Measurements from ENCODE around the gene LCN15. TPM values are rescaled to one million over a fixed set of nuclear protein-coding genes. Genes with fewer than 3 reads are reported as not detected.
"Not testable (repeated sequence)": the region's sequence is repeated elsewhere in the genome, so short reads cannot be mapped to it uniquely, and the experiment has no call there.

The LCN15 gene
- total RNA-seq, 1 donor, result not detected

DNA sequence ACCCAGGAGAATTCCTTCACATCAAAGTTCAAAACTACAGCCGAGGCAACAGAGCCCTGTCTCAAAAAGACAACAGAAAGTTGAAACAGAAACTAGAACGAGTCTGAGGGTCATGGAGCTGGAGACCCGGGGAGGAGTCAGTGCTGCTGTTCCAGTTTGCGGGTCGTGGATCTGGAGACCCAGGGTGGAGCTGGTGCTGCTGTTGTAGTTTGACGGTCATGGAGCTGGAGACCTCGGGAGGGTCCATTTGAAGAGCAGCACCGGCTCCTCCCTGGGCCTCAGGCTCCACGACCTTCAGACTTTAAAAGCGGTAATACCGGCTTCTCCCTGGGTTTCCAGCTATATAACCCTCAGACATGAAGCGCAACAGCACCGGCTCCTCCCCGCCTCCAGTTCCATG is 13.0 kb upstream of the LCN15 start:
- no peak for DNase-seq (ENCODE audit: low read depth in 2 of 3, low spot score in 2 of 3)

GRCh38 chr9:136776947-136777346 is 12.6 kb upstream of the LCN15 start:
- no peak for DNase-seq (ENCODE audit: low read depth in 2 of 3, low spot score in 2 of 3)

- no peak for DNase-seq (ENCODE audit: low read depth in 2 of 3, low spot score in 2 of 3)
These were observed 10.9 kb upstream of the LCN15 start for GRCh38 chr9:136775191-136775590.

GRCh38 chr9:136774416-136775045 is 10.2 kb upstream of the LCN15 start:
- no peak for DNase-seq (ENCODE audit: low read depth in 2 of 3, low spot score in 2 of 3)

DNA sequence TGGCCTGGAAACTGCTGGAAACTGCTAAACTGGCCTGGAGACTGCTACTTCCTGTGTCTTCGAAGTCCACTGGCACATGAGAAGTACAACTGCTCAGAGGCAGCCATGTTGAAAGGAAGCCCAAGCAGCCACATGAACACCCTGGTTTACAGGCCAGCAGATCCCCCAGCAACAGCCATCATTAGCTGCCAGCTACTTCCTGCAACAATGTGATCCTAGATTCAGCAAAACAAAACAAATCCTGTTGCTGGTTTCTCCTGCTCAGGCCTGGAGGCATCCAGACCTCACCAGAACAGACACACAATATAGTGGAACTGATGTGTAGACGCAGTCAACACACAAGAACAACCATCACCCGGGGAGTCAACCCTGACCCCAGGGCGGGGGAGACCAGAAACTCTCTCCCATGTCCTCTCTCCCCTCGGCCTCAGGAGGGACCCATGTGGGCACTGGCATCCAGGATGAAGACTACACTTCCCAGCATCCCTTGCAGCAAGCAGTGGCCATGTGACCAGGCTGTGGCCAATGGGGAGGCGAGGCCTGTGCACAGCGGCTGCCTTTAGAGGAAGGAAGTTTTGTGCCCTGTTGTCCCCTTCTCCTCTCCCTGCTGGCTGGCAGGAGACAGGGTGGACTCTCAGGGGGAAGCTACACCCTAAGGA is 9.2 kb upstream of the LCN15 start:
- peak in 2 of 3 donors; percentile 69 to 72 for DNase-seq (ENCODE audit: low read depth in 2 of 3, low spot score in 2 of 3)

DNA sequence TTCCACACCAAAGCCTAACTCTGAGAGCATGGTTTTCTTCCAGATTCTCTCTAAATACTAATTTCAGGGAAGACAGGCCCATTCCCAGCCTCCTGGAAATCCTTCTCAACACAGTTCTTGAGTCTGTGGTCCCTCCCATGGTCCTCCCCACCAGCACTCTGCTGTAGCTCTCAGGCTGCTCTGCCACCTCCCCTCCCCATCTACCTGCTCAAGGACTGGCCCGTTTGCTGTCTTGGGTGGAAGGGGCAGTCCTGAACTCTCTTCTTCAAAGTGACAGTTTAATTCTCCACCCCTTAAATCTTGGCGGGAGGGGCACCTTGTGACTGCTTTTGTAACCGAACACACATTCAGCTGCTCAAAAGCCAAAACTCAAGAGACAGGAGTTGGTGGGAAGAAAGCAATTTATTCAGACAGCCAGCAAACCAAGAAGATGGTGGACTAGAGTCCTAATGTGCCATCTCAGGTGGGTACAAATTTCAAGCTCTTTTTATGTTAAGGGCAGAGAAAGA is 7.6 kb upstream of the LCN15 start:
- no peak for DNase-seq (ENCODE audit: low read depth in 2 of 3, low spot score in 2 of 3)

DNA sequence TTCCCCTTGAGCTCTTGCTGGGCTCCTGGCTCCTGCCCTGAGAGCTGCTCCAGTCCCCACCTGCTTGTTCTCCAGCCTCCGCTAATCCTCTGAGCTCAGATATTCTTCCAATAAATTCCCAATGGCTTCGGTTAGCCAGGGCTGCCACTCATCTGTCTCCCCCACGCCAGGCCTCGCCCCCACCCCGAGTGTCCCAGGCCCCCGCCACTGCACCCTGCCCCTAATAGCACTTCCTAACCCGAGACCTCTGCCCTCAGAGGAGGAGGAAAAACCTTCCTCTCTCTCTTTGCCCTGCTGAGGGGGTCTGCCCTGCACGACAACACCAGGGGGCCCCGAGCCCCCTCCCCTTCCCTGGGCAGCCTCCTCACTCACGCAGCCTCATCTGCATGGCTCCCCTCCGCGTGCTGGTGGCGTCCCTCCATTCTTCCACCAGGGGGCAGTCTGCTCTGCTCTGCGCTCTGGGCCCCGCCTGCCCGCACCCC is 5.4 kb upstream of the LCN15 start:
- peak in 2 of 3 donors; percentile 42 to 60 for DNase-seq (ENCODE audit: low read depth in 2 of 3, low spot score in 2 of 3)

DNA sequence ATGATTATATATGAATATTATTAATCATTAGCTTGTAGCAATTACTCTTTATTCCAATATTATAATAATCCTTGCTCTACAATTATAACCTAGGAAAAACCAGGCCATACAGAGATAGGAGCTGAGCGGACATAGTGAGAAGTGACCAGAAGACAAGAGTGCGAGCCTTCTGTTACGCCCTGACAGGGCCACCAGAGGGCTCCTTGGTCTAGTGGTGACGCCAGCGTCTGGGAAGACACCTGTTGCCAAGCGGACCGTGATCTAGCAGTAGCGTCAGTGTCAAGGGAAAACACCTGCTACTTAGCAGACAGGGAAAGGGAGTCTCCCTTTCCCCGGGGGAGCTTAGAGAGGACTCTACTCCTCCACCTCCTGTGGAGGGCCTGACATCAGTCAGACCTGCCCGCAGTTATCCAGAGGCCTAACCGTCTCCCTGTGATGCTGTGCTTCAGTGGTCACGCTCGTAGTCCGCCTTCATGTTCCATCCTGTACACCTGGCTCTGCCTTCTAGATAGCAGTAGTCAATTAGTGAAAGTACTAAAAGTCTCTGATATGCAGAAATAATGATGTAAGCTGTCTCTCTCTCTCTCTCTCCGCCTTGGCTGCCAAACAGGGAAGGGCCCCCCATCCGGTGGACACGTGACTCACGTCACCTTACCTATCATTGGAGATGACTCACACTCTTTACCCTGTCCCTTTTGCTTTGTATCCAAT is 2.2 kb upstream of the LCN15 start:
- DNase-seq (ENCODE audit: low read depth in 2 of 3, low spot score in 2 of 3), result peak in 1 of 3 donors; percentile 46

- DNase-seq (ENCODE audit: low read depth in 2 of 3, low spot score in 2 of 3), result not testable (repeated sequence)
These were observed 1.6 kb upstream of the LCN15 start for GRCh38 chr9:136765745-136766409.

- no peak for DNase-seq (ENCODE audit: low read depth in 2 of 3, low spot score in 2 of 3)
These were observed 723 bp upstream of the LCN15 start for GRCh38 chr9:136765041-136765440.

- no peak for DNase-seq (ENCODE audit: low read depth in 2 of 3, low spot score in 2 of 3)
These were observed 676 bp downstream of the LCN15 start for GRCh38 chr9:136763649-136764035.

DNA sequence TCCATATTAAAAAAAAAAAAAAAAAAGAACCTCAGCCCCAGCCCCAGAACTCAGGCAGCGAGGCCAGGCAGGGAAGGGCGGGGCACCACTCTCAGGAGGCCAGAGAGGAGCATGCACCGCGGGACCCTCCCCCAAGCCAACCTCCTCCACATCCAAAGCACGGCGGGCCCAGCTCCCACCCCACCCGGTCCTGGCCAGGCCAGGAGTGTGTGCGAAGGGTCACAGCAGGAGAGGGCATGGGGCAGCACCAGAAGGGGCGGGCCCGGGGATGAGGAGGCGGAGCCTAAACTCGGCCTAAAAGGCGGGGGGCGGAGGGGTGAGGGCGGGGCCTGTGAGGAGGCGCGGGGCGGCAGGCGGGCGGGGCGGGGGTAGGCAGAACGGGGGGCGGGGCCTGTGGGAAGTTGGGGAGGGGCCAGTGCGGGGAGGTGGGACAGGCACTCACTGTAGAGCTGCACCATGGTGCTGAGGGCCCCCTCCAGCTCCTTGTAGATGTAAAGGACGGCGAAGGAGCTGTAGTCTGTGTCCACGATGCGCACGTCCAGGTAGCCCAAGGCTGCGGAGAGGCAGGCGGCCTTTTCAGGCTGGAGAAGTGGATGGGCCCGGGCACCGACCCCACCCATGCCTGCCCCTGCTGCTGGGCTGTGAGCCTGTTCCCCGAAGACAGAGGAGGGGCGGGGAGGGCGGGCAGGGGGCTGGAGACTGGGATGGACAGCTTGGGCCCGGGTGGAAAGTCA is 1.2 kb downstream of the LCN15 start:
- DNase-seq (ENCODE audit: low read depth in 2 of 3, low spot score in 2 of 3), result peak in 2 of 3 donors; percentile 75 to 77

DNA sequence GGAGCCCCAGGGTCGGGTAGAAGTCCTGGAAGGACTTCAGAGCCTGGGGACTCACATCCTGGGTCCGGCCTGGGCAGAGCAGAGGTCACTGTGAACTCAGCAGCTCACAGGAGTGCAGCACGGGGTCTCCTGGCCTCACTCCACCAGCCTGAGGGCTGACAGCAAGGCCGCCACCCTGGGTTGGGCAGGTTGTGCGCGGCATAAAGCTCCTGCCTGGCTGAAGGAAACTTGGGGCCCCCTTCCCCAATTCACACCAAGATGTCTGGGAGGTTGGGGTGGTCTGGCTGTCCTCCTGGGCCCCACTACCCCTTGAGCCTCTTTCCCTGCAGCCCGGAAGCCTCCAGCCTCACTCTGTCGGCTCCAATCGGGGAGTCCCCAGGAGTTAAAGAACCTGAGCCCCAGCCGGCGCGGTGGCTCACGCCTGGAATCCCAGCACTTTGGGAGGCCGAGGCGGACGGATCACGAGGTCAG is 2.1 kb downstream of the LCN15 start:
- DNase-seq (ENCODE audit: low read depth in 2 of 3, low spot score in 2 of 3), result no peak

DNA sequence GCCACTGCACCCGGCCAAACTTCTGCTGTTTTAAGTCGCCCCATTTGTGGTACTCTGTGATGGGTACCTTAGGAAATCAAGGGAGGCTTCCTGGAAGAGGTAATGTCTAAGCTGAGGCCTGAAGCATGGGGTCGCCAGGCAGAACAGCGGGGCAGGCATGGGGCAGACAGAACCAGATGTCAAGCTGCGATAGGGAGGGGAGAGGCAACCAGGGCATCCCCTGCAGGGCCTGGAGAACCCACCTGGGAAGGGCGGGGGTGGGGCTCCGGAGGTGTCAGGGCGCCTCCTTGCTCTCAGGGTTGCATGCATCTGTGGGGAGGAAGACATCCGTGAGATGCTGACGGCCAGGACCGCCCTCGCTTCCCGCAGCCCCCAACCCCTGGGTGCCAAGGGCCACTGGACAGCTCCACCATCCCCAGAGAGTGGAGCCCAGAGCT is 2.8 kb downstream of the LCN15 start:
- DNase-seq (ENCODE audit: low read depth in 2 of 3, low spot score in 2 of 3), result no peak

- DNase-seq (ENCODE audit: low read depth in 2 of 3, low spot score in 2 of 3), result peak in 1 of 3 donors; percentile 63
These were observed 3.3 kb downstream of the LCN15 start for GRCh38 chr9:136760834-136761544.

DNA sequence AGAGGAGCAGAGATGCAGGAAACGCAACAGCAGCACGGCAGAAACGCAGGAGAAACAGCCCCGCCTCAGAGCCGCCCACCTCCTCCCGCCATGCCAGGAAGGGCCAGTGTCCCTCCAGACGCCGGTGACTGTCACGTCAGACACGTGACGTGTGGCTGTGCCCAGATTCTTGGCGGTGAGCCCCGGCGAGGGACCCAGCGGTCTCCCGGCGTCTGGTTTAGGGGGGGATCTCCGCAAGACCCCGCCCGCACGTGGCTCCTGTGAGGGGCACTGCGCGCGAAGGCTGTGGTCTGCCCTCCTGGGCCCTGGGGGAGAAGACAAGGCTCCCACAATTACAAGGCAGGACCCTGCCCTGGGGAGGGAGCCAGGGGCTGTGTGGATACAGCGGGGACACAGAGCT is 3.9 kb downstream of the LCN15 start:
- DNase-seq (ENCODE audit: low read depth in 2 of 3, low spot score in 2 of 3), result no peak

DNA sequence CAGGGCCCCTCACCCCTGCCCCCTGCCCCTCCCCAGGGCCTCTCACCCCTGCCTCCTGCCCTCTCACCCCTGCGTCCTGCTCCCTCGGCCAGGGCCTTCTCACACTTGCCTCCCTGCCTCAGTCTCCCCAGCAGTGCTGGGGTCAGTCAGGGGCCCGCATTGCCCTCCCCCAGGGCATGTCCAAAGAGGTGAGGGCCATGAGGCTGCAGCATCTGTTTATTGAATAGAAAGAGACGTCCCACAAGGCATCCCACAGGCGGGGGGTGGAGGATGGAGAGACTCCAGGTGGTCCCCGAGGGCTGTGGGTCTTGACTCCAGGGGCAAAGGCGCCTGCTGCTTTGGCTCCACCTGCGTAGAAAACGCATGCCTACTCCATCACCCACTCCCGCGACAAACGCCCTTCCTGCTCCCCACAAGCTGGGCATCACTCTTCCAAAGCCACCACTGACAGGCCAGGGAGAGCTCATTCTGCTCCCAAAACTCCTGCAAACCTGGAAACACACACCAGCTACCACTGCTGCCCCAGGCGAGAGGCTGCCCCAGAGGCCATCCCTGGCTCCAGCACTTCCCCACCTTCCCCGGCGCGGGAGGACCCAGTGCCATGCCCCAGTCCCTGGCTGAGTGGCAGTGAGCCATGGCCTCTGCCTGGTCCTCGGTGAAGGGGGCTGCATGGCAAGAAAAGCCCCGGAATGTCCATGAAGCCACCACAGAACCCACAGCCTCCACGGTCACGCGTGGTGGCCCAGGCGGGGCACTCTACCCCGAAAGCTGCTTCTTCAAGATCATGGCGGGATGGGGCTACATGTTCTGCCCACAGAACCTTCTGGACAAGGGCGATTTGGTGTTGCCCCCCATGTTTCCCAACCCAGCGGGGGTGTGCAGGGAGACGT is 4.6 kb downstream of the LCN15 start:
- no peak for DNase-seq (ENCODE audit: low read depth in 2 of 3, low spot score in 2 of 3)

- DNase-seq (ENCODE audit: low read depth in 2 of 3, low spot score in 2 of 3), result no peak
These were observed 5.3 kb downstream of the LCN15 start for GRCh38 chr9:136759001-136759400.

- no peak for DNase-seq (ENCODE audit: low read depth in 2 of 3, low spot score in 2 of 3)
These were observed 6.6 kb downstream of the LCN15 start for GRCh38 chr9:136757751-136758140.
